CD4-positive, alpha-beta T cell treated with Interleukin-6 at 100 ng/mL for 8 hours (primary cell): ENCODE data around the gene DNAJC5G.
"Not testable (repeated sequence)": the region's sequence is repeated elsewhere in the genome, so short reads cannot be mapped to it uniquely, and the experiment has no call there.

Experiments
- DNase-seq: peaks from one replicate; pipeline ENCODE4 v3.0.0-alpha.2; 2020; ENCODE audit warnings: mixed read lengths, low spot score

The DNAJC5G gene

GRCh38 chr2:27281855-27282559 is 6.8 kb downstream of the DNAJC5G start, which contains the start of gene TRIM54:
Gene TRIM54 (plus strand): TSS chr2:27282429. CDS start chr2:27282732, 303 bp downstream.
- no peak for DNase-seq

DNA sequence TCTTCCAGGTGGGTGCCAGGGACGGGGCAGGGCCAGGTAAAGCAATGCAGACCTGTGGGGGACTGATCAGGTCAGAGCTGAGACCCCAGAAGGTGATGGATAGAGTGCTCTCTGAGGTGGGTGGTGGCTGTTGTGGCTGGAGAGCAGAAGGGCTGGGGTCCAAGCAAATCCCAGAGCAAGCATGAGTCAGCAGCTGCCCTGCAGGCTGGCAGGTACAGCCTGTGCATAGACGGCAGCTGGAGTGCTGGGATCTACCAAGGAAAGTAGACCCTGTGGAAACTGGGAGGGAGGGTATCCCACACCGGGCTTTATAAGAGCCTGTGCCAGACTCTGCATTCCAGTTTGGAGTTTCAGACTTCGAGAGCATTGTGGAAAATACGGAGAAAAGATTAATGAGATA is 7.7 kb downstream of the DNAJC5G start:
- no peak for DNase-seq

- DNase-seq = no peak
These were observed 9.8 kb downstream of the DNAJC5G start for GRCh38 chr2:27284996-27285395.

DNA sequence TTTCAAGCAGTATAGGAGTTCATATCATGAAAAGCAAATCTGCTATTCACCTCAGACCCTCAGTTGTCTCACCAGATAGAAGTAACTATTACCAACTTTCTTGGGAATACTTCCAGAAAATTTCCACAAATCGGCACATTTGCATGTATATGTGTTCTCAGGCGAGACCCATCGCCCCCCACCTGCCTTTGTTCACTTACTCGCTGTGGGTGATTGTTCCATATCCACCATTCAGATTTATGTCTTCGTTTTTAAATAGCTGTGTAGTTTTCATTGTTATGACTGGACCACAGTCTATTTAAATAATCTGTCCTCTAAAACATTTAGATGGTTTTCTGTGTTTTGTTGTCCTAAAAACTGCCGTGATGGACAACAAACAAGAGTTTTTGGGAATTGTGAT is 10.2 kb downstream of the DNAJC5G start:
- no peak for DNase-seq

GRCh38 chr2:27288610-27289009 is 13.4 kb downstream of the DNAJC5G start:
- no peak for DNase-seq

- DNase-seq = no peak
These were observed 15.3 kb downstream of the DNAJC5G start for GRCh38 chr2:27290549-27290948.

DNA sequence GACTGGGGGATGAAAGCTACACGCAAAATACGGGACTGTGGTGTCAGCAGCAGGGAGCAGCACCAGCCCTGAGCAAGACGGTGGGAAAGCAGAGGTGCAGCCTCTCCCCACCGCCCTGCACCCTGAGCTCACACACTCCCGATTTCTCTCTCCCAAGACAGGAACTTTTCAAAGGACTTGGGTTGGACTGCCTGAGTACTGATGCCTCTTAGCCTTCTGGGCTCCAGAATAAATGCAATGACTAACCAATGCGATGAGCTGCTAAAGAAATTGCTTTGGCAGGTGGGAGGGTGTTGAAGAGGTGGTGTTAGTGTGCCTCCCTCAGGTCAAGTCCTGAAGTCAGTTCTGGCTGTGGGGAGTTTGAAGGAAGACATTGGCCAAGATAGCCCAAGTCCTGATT is 16.6 kb downstream of the DNAJC5G start:
- no peak for DNase-seq

DNA sequence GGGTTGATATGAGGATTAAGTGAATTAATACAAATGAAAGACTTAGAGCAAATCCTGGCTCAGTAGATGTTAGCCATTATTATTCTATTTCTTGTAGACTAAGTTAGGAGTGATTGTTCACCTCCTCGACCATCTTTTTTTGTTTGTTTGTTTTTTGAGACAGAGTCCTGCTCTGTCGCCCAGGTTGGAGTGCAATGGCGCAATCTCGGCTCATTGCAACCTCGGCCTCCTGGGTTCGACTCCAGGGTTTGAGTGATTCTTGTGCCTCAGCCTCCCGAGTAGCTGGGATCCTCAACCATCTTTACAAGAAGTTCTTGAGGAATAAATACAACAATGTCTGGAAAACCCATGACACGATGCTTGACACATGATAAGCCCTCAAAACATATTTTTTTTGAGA is 19.7 kb downstream of the DNAJC5G start:
- no peak for DNase-seq

- DNase-seq = no peak
These were observed 21.2 kb downstream of the DNAJC5G start for GRCh38 chr2:27296481-27296880.

- no peak for DNase-seq
These were observed 22.0 kb downstream of the DNAJC5G start for GRCh38 chr2:27297195-27297594.

DNA sequence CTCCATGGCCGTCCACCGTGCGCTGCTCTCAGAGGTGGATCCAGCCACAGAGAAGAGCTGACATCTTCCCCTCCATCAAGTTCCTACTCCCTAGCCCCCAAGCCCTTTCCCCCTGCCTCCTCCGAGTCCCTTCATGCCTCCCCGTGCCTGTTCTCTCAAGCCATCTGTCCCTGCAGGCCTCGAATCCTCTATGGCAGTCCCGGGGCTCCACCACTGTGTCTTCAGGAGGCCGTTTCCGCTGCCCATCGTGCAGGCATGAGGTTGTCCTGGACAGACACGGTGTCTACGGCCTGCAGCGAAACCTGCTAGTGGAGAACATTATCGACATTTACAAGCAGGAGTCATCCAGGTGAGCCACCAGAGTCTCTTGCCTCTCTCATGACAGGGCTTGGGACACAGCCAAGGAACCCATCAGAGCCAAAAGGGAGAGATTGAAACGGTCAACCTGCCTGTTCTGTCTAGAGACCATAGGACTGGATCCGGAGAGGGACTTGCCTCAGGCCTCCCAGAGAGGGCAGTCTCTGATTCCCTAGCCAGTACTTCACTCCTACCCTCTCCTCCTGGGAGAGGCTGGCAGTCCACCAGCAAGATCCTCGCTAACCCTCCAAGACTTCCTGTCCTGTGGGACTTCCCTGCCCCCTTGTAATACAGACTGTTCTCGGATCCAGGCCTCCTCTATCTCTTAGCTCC is 23.3 kb downstream of the DNAJC5G start:
- DNase-seq = no peak

DNA sequence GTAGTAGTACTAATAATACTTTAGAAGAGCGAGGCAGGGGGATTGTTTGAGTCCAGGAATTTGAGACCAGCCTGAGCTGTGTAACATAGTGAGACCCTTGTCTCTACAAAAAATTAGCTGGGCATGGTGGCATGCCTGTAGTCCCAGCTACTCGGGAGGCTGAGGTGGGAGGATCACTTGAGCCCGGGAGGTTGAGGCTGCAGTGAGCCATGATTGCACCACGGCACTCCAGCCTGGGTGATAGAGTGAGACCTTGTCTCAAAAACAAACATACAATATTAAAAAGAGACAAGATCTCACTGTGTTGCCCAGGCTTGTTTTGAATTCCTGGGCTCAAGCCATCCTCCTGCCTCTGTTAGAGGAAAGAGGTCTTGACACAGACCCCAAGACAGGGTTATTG is 25.4 kb downstream of the DNAJC5G start:
- DNase-seq = not testable (repeated sequence)

GRCh38 chr2:27303093-27304025 is 28.1 kb downstream of the DNAJC5G start:
- peak; percentile 54 for DNase-seq

- no peak for DNase-seq
These were observed 29.4 kb downstream of the DNAJC5G start for GRCh38 chr2:27304488-27305240.

DNA sequence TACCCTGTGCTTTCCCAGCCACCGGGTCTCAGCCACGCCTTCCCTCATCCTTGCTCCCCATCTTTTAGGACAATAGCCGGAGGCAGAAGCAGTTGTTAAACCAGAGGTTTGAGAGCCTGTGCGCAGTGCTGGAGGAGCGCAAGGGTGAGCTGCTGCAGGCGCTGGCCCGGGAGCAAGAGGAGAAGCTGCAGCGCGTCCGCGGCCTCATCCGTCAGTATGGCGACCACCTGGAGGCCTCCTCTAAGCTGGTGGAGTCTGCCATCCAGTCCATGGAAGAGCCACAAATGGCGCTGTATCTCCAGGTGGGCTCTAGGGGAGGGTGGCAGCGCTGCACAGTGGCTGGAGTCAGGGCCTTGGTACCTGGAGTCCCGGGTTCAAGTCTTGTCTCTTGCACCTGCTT is 30.3 kb downstream of the DNAJC5G start:
- no peak for DNase-seq

DNA sequence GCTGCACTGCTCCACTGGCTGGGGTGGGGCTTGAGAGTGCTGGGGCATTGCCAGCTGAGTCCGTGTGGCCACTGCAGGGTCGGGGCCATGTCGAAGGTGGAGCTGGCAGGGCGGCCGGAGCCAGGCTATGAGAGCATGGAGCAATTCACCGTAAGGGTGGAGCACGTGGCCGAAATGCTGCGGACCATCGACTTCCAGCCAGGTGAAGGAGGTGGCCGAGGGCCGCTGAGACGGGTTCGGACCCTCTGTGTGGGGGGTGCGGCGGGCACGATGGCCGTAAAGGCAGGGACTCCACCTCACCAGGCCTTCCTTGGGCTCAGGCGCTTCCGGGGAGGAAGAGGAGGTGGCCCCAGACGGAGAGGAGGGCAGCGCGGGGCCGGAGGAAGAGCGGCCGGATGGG is 30.9 kb downstream of the DNAJC5G start:
- DNase-seq = no peak

- no peak for DNase-seq
These were observed 31.5 kb downstream of the DNAJC5G start for GRCh38 chr2:27306573-27307286.

DNA sequence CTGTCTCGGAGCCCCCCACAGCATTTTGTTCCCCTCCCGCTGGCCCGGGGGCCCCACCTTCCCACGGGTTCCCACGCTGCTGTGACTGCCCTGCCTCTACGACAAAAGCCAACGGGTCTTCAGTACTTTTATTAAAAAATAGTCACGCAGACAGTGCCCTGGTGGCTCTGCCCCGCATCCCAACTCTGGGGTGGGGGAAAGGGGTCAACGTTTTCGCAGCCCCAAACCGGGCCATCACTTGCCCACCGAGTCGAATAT is 32.0 kb downstream of the DNAJC5G start:
- DNase-seq = no peak

DNA sequence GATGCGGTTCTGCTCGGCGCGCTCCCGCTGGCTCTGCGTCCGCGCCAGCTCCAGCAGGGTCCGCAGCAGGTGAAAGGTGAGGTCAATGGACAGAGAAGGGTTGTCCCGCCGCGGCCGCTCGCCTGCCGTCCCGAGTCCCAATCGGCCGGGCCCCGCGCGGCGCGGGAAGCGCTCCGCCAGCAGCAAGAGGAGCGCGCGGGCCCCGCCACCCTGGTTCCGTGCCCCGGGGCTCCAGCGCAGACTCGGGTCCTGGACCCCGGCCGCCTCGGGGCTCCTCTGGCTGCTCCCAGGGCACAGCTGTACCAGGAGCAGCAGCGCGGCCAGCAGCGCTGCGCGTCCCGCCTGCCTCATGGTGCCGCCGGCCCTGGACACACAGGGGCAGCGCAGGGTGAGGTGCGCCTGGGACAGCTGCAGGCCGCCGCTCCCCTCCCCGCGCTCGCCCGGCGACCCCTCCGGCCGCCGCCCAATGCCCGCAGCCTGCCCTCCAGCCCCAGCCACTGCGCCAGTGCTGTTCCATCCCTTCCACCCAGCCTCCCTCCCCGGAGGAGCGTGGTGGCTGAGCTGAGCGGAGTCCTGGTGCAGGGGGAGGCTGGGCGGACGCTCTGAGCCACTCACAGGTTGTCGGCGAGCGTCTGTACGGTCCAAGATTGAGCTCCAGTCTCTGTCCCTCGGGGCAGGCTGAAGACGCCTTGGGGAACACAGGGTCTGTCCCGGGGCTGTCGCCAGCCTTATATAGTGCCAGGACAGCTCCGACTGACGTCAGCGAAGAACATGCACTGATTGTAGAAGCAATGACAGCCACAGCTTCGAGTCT is 32.5 kb downstream of the DNAJC5G start:
- DNase-seq = no peak

GRCh38 chr2:27308359-27308881 is 33.2 kb downstream of the DNAJC5G start, which contains the start of gene UCN:
Gene UCN (minus strand): TSS chr2:27308445. CDS start chr2:27307895, 550 bp downstream.
- no peak for DNase-seq
